HG03469 (cell line): ENCODE results near the gene ERFE.

Experiments used
- ATAC-seq: cut with Tn5 transposase; IDR thresholded peaks from one replicate; pipeline ENCODE4 v1.9.1; 2021; ENCODE audit warnings: mild to moderate bottlenecking, moderate library complexity, moderate number of reproducible peaks; ENCODE audit not compliant: unreplicated experiment

ERFE gene

DNA sequence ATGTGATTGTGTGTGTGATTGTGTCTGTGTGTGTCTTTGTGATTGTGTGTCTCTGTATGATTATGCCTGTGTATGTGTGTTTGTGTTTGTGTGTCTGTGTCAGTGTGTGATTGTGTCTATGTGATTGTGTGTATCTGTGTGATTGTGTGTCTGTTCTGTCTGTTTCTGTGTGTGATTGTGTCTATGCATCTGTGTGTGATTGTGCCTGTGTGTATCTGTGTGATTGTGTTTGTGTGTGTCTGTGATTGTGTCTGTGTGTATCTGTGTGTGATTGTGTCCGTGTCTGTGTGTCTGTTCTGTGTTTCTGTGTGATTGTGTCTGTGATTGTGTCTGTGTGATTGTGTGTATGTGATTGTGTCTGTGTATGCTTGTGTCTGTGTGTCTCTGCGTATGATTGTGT lies 32.4 kb upstream of the ERFE start:
- ATAC-seq: no peak

DNA sequence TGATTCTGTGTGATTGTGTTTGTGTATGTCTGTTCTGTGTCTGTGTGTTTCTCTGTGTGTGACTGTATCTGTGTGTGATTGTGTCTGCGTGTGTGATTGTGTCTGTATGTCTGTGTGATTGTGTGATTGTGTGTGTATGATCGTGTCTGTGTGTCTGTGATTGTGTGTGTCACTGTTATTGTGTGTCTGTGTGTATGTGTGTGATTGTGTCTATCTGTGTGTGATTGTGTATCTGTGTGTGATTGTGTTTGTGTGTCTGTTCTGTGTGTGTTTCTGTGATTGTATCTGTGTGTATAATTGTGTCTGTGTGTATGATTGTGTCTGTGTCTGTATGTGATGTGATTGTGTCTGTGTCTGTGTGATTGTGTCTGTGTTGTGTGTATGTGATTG lies 32.0 kb upstream of the ERFE start:
- no peak for ATAC-seq

DNA sequence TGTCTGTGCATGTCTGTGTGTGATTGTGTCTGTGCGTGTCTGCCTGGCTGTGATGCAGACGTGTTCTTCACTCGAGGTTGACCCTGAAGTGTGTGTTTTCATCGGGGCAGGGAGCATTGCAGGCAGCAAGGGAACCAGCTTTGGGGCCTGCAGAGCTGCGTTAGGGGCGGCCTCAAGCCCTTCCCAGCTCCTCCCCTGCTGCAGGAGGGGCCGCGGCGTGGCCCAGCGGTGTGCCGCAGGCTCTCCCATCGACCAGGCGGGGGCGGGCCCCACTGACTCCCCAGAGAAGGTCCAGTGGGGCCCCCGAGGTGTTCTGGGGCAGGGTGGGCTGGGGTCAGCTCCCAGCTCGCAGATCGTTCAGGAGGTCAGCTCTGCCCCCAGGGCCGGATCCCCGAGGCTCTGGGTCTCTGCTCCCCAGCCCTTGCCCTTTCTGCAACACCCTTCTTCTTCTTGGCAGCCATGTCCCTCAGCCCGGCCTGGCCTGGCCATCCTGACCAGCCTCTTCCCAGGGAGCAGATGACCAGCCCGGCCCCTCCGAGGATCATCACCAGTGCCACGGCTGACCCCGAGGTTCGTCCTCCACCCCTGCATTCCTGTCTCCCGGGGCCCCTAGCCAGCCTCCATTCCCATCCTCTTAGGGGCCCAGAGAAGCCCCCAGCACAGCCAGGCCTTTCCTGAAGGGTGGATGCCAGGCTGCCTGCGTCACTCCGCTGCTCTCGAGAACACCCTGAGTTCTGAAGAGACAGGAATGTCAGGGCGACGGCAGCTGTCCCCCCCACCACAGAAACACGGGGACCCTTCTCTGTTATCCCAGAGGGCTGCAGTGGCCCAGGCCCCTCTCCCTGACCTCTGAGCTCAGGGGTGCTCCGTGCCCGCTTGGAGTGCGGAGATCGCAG lies 31.4 kb upstream of the ERFE start:
- ATAC-seq: no peak

GRCh38 chr2:238128061-238128440 lies 30.7 kb upstream of the ERFE start:
- no peak for ATAC-seq

- ATAC-seq: no peak
Observed at GRCh38 chr2:238128534-238129001, 30.2 kb upstream of the ERFE start.

GRCh38 chr2:238129166-238130010 lies 29.4 kb upstream of the ERFE start:
- ATAC-seq: no peak

- ATAC-seq: no peak
Observed at GRCh38 chr2:238130111-238130695, 28.6 kb upstream of the ERFE start.

DNA sequence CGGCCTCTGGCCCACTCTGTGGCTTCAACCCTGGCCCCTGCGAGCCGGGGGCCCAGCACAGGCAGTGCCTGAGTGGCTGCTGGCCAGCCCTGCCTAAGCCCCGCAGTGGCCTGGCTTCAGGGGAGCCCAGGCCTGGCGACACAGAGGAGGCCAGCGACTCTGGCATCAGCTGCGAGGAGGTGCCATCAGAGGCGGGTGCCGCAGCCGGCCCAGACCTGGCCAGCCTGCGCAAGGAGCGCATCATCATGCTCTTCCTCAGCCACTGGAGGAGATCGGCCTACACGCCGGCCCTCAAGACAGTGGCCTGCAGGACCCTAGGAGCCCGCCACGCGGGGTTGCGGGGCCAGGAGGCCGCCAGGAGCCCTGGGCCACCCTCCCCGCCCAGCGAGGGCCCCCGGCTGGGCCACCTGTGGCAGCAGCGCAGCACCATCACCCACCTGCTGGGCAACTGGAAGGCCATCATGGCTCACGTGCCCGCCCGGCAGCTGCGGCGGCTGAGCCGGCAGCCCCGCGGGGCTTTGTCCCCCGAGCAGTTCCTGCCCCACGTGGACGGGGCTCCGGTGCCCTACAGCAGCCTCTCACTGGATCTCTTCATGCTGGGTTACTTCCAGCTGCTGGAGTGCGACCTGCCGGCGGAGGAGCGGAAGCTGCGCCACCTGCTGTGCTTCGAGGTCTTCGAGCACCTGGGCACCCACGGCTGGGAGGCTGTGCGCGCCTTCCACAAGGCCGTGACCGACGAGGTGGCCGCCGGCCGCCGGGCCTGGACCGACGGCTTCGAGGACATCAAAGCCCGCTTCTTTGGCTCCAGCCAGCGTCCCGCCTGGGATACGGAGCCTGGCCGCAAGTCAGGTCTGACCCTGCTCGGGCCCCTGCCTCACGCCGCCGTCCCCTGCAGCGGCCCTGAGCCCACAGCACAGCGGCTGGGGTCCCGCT lies 27.8 kb upstream of the ERFE start:
- no peak for ATAC-seq

GRCh38 chr2:238131761-238132462 lies 26.9 kb upstream of the ERFE start:
- no peak for ATAC-seq

DNA sequence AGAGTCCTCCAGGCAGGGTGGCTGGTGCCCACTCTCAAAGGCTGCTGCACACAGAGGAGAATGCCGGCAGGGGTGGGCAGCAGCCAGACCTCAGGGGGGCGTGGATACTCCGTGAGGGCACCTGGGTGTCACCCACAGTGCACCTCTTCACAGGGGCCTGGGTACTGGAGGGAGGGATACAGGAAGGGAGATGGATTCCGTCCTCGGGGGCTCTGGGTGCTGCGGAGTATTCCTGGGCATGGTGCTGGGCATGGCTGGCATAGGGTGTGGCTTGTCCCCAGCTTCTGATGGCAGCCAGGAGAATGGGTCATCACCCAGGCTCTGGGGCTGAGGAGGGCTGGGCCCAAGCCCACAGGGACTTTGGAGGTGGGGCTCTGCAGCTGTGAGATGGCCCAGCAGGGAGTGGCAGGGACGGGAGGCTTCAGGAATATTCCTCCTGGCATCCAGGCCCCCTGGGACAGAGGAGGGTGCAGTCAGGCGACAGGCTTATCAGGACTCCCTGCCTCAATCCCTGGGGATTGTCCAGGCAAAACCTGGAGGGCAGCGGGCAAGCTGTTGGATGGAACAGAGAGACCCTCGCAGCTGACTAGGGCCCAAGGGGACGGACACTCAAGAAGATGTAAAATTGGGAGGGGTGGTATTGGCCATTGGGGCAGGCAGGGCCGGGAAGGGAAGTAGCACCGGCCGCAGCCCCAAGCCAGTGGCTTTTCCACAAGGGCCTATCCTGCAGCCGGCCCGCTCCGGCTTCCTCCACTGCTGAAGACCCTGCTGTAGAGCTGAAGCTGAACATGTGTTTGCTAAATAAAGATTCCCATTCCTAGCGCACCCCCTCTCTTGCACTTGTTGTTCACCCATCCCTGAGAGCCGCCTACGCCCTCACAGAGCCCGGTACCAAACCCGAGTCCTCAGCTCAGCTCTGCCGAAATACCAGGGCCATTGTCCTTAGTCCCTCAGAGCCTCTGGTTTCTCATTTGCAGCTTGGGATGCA lies 26.0 kb upstream of the ERFE start:
- ATAC-seq: no peak

GRCh38 chr2:238133499-238134392 lies 25.0 kb upstream of the ERFE start:
- ATAC-seq: no peak

- no peak for ATAC-seq
Observed at GRCh38 chr2:238134393-238134785, 24.4 kb upstream of the ERFE start.

DNA sequence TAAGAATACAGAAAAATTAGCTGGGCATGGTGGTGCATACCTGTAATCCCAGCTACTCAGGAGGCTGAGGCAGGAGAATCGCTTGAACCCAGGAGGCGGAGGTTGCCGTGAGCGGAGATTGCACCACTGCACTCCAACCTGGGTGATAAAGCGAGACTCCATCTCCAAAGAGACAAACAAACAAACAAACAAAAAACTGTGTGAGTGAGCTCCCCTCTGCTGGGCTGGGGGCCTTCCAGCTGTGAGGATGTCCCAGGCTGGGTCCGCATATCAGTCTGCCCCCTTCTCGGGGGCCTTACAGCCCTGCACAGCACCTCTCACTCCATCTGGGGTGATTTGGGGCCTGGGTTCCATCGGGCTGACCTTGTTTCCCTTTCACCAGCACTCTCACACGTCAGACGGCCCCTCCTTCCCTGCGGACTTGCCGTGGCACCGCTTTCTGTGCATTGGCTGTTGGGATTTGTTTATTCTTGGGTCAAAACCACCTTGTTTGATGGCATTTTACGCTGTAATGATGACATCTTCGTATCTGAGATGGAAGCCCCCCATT lies 23.1 kb upstream of the ERFE start:
- no peak for ATAC-seq

DNA sequence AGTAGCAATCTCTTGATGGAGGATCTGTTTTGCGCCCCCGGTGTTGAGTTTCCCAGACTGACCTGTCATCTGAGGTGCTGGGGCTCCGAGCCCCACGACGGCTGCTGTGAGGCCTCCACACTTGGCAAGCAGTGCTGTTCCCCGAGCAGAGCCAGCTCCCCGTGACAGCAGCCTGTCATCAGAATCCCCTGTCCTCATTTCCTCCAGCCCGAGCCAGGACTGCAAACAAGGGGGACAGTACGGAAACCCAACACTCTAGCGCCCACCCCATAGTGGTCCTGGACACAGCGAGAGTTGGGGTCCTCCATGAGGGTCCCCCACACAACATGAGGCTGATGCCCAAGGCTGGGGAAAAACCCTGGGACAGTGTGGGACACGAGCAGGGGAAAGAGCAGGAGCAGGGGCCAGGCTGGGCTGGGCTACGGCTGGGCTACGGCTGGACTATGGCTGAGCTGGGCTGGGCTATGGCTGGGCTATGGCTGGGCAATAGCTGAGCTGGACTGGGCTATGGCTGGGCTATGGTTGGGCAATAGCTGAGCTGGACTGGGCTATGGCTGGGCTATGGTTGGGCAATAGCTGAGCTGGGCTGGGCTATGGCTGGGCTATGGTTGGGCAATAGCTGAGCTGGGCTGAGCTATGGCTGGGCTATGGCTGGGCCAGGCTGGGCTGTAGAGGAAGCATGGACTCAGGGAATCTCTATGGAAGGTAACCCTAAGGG lies 21.8 kb upstream of the ERFE start:
- ATAC-seq: no peak

DNA sequence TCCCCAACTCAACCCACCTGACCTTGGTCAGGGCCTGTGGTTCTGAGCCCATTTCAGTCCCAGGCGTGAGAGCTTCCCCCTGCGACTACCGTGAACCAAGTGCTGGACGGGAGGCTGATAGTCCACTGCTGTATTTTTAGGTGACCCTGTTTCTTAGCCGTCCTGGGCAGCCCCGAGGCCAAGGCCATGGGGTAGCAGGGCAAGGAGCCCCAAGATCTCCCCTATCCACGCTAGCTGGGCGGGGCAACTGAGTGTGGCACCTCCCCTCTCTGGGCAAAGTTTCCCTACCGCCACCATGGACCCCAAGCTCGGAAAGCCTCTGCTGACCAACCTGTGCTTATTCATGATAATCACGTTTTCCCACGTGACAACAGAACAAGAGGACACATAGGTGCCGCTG lies 20.9 kb upstream of the ERFE start:
- no peak for ATAC-seq

- ATAC-seq: no peak
Observed at GRCh38 chr2:238138331-238139195, 20.2 kb upstream of the ERFE start, which contains the start of gene KLHL30. KLHL30 (plus strand) TSS chr2:238138668; CDS start chr2:238140755, 2,087 bp downstream.
